Measurements from ENCODE around the gene ISYNA1. TPM values are rescaled to one million over a fixed set of nuclear protein-coding genes. Genes with fewer than 3 reads are reported as not detected.

ISYNA1 gene
- total and polyA plus RNA-seq, 2 donors (not counting 1 experiment from before 2014, with no cell fraction given), result 22.6 to 28.3 TPM

DNA sequence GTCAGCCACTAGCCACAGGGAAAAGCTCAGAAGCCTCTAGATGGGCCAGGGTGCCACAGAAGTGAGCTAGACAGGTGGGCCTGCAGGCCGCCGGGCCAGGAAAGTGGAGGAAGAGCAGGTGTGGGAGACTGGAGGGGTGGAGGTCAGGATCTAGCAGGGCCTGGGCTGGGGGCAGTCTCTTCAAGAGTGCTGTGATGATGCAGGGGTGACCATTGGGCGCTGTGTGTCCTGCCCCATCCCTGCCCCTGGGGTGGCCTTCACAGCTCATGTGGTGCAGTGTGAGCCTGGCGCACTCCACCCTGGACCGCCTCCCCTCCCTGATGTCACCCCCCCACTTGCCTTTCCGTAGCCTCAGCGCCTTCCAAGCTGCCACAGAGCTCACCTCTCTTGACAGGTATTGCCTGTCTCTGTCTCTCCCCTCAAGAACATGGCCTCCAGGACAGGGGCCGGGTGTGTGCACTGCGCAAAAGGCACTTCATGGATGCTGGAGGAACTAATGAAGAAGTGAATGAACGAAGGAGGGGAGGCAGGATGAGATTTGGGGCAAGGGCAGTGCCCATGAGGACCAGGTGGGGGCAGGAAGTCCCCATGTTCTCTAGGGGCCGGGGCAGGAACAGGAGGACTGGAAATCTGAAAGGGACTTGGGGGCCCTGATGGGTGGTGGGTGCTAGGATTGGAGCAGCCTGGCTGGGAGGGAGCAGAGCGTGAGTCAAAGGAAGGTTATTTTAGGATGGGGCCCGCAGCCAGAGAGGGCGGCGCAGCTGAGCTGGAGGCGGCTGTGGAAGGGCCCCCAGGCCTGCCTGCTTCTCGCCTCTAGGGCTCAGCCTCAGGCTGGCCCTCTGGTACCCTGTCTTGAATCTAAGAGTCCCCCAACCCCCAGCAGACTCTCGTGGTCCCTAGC is 12.2 kb downstream of the ISYNA1 start:
- intact Hi-C loops (cut with micrococcal nuclease), result no loop called here
- Histone ChIP-seq H3K4me1 (ENCODE audit: control insufficient read depth in 2 of 2, insufficient read depth in 2 of 2, low read length in 2 of 2) (peaks cover 30 to 48% of the 10 kb centered on the region in 2 donors), H3K36me3 (replicated peaks in 1 of 2; ENCODE audit: control extremely low read depth in 1 of 2, control insufficient read depth in 1 of 2, extremely low read depth in 1 of 2, insufficient read depth in 2 of 2, low read length in 1 of 2) (no peaks in the 10 kb centered on the region), H3K4me3 (ENCODE audit: control extremely low read depth in 1 of 5, extremely low read depth in 1 of 5, insufficient read depth in 1 of 5, low read depth in 2 of 5, low read length in 4 of 5) (no peak overlapping the region), H3K27me3 (replicated peaks in 1 of 4; ENCODE audit: control extremely low read depth in 1 of 4, control insufficient read depth in 3 of 4, insufficient read depth in 4 of 4, low read length in 3 of 4) (no peaks in the 10 kb centered on the region), H3K4me2 (replicated peaks; ENCODE audit: low read depth, low read length, poor library complexity, severe bottlenecking) (no peak overlapping the region), H3K79me2 (ENCODE audit: control insufficient read depth, insufficient read depth, low read length) (peaks cover 21% of the 10 kb centered on the region), H4K20me1 (ENCODE audit: control insufficient read depth, insufficient read depth, low read length, poor library complexity, severe bottlenecking) (peaks cover 32% of the 10 kb centered on the region), H3K9ac (ENCODE audit: low read length) (no peak overlapping the region), H2AFZ (ENCODE audit: insufficient read depth, low read depth, low read length, poor library complexity, severe bottlenecking) (no peak overlapping the region), H3K27ac (ENCODE audit: low read length in 2 of 2) (no peak overlapping the region), H3K9me3 (ENCODE audit: control extremely low read depth in 1 of 3, control insufficient read depth in 2 of 3, insufficient read depth in 1 of 3, low read length in 2 of 3) (no peaks in the 10 kb centered on the region)
- H3K4me3 Mint-ChIP-seq, result no peak overlapping the region
- no peaks in the 10 kb centered on the region for H3K9me3 Mint-ChIP-seq (ENCODE audit: insufficient read depth)
- TF ChIP-seq EZH2 (IDR thresholded peaks at IDR 0.05; ENCODE audit: borderline replicate concordance, insufficient read depth, low read depth, low read length, poor library complexity, severe bottlenecking), result no peak
- TF ChIP-seq, protein P1, sequence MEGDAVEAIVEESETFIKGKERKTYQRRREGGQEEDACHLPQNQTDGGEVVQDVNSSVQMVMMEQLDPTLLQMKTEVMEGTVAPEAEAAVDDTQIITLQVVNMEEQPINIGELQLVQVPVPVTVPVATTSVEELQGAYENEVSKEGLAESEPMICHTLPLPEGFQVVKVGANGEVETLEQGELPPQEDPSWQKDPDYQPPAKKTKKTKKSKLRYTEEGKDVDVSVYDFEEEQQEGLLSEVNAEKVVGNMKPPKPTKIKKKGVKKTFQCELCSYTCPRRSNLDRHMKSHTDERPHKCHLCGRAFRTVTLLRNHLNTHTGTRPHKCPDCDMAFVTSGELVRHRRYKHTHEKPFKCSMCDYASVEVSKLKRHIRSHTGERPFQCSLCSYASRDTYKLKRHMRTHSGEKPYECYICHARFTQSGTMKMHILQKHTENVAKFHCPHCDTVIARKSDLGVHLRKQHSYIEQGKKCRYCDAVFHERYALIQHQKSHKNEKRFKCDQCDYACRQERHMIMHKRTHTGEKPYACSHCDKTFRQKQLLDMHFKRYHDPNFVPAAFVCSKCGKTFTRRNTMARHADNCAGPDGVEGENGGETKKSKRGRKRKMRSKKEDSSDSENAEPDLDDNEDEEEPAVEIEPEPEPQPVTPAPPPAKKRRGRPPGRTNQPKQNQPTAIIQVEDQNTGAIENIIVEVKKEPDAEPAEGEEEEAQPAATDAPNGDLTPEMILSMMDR (IDR thresholded peaks at IDR 0.05), result no peak
- 61% methylated on average over 15 of the region's 18 CpGs for WGBS (ENCODE audit: insufficient coverage)
- POLR2A ChIA-PET, result no interaction called here
- peak overlapping the region; percentile 46 for H3K27ac Mint-ChIP-seq
- no peaks in the 10 kb centered on the region for H3K27me3 Mint-ChIP-seq
- peak; percentile 37 for DNase-seq
- peaks cover 37% of the 10 kb centered on the region for H3K4me1 Mint-ChIP-seq
- CTCF ChIA-PET, result interaction anchor here (0.6 to 2.4 kb wide), 2 partner anchors 37 to 155 kb away, joined by 3 to 7 read pairs; no protein-coding TSS in a partner anchor
- ATAC-seq (ENCODE audit: low read depth), result no peak
